ENCODE data around the gene P2RY2. TPM values are rescaled to one million over a fixed set of nuclear protein-coding genes. Genes with fewer than 3 reads are reported as not detected.

Gene P2RY2
- total RNA-seq, 1 experiment from 2014 or later, result 1.0 TPM

DNA sequence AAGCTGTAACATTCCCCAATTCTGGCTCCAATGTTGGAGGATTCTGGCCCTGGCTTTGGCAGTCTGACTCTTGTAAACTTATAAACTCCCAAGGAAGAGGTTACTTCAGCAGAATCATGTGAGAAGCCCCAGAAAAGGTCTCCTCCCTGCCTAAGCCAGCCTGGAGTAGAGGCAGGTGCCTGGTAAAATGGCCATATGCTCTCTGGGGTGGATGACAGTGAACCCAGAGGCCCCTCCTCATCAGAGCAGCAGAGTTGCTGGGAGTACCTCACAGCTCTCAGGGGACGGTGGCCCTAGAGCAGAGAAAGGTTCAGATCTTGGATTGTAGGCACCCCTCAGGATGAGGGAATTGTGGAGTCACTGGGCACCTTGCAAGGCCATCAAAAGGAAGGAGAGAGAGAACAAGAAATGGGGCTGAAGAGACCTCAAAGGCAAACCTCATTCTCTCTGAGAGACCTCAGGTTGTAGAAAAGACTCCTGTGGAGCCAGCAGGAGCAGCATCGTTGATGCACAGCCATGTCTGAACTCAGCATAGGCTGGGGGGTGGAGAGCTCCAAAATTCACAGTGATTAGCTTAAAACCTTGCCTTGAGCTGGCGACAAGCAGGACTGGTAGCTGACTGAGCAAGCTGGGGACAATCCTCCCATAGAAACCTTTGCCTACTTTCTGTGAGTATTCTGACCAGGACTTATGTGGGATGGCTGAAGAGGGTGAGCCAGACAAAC, 49.2 kb downstream of the P2RY2 start:
- intact Hi-C loops (cut with micrococcal nuclease), result no loop called here
- Mint-ChIP-seq H3K27ac (ENCODE audit: low read depth, unreplicated experiment) (no peak overlapping the region), H3K27me3 (ENCODE audit: insufficient read depth, unreplicated experiment) (peaks cover 22% of the 10 kb centered on the region), H3K4me1 (ENCODE audit: insufficient read depth, unreplicated experiment) (peaks cover 6% of the 10 kb centered on the region), H3K9me3 (ENCODE audit: unreplicated experiment) (no peaks in the 10 kb centered on the region), H3K36me3 (ENCODE audit: insufficient read depth, unreplicated experiment) (no peaks in the 10 kb centered on the region), H3K4me3 (ENCODE audit: unreplicated experiment) (no peak overlapping the region)
- POLR2A ChIA-PET, result interaction anchor here (0.5 kb wide), 1 partner anchor 100 kb away, joined by 4 read pairs; no protein-coding TSS in a partner anchor
- no peak for DNase-seq (ENCODE audit: unreplicated experiment)
- TF ChIP-seq, protein P1, sequence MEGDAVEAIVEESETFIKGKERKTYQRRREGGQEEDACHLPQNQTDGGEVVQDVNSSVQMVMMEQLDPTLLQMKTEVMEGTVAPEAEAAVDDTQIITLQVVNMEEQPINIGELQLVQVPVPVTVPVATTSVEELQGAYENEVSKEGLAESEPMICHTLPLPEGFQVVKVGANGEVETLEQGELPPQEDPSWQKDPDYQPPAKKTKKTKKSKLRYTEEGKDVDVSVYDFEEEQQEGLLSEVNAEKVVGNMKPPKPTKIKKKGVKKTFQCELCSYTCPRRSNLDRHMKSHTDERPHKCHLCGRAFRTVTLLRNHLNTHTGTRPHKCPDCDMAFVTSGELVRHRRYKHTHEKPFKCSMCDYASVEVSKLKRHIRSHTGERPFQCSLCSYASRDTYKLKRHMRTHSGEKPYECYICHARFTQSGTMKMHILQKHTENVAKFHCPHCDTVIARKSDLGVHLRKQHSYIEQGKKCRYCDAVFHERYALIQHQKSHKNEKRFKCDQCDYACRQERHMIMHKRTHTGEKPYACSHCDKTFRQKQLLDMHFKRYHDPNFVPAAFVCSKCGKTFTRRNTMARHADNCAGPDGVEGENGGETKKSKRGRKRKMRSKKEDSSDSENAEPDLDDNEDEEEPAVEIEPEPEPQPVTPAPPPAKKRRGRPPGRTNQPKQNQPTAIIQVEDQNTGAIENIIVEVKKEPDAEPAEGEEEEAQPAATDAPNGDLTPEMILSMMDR (IDR thresholded peaks at IDR 0.05; ENCODE audit: unreplicated experiment), result no peak
- BruUV-seq (replicated peaks), result no TSS peak
- CTCF ChIA-PET, result interaction anchor here (0.6 to 1.1 kb wide), 3 partner anchors 34 to 410 kb away, joined by 3 to 9 read pairs (median 6); partner anchors contain the start of gene FCHSD2

DNA sequence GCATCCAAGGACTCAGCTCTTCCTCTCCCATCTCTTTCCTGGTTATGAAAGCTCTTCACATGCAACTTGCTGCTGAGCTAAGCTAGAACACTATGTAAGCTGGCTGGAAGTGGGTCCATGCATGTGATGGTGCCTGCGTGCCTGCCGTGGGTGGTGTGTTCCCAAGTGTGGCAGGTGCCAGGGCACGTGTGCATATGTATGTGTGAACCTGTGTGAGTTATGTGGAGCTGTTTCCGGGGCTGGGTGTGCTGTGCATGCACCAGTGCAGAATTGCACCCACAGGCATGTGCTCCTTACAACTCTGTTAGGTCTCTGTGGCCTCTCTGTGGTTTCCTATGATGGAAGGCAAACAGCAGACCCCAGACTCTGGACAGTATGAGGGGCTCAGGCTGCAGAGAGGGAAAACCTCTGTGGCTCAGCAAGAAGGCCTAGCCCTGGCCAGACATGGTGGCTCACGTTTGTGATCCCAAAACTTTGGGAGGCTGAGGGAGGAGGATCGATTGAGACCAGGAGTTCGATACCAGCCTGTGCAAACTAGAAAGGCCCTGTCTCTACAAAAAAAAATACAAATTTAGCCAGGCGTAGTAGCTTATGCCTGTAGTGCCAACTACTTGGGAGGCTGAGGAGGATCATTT, 49.9 kb downstream of the P2RY2 start:
- ChIA-PET CTCF (interaction anchor here (0.6 to 1.1 kb wide), 2 partner anchors 34 to 411 kb away, joined by 3 to 6 read pairs; no protein-coding TSS in a partner anchor), POLR2A (interaction anchor here (0.5 kb wide), 1 partner anchor 101 kb away, joined by 4 read pairs; no protein-coding TSS in a partner anchor)
- H3K9me3 Mint-ChIP-seq (ENCODE audit: unreplicated experiment), result no peaks in the 10 kb centered on the region
- no peaks in the 10 kb centered on the region for H3K4me1 Mint-ChIP-seq (ENCODE audit: insufficient read depth, unreplicated experiment)
- intact Hi-C loops (cut with micrococcal nuclease), result no loop called here
- TF ChIP-seq, protein P1 (IDR thresholded peaks at IDR 0.05; ENCODE audit: unreplicated experiment), result no peak
- peaks cover 22% of the 10 kb centered on the region for H3K27me3 Mint-ChIP-seq (ENCODE audit: insufficient read depth, unreplicated experiment)
- H3K27ac Mint-ChIP-seq (ENCODE audit: low read depth, unreplicated experiment), result no peak overlapping the region
- H3K36me3 Mint-ChIP-seq (ENCODE audit: insufficient read depth, unreplicated experiment), result no peaks in the 10 kb centered on the region
- DNase-seq (ENCODE audit: unreplicated experiment), result no peak
- no peak overlapping the region for H3K4me3 Mint-ChIP-seq (ENCODE audit: unreplicated experiment)
- no TSS peak for BruUV-seq (replicated peaks)

DNA sequence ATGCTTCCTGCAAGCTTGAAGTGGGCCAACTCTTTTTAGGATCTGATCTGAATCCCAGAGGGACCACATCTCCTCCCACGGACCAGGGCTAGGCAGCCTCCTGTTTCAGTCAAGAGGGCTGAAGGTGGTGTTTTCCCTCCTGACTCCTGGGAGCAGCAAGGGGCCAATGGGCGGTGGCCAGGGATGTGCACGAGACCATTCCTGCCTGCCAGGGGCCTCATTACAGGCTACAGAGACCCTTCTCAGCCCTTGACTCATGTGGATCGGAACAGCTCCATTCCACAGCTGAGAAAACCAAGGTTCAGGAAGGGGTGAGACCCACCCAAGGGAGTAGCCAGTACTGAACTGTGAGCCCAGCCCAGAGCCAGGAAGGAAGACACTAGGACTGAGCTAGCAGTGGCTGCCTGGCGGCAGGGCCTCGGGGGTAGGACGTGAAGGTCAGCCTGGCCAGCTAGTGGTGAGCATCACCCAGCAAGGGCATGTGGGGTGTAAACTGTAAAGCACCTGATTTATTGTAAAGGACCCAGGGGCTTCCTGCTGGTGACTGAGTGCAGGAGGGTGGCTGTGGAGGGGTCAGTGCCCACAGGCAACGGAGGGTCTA, 50.7 kb downstream of the P2RY2 start:
- no peak for DNase-seq (ENCODE audit: unreplicated experiment)
- no peaks in the 10 kb centered on the region for H3K9me3 Mint-ChIP-seq (ENCODE audit: unreplicated experiment)
- H3K4me3 Mint-ChIP-seq (ENCODE audit: unreplicated experiment), result no peak overlapping the region
- TF ChIP-seq, protein P1 (IDR thresholded peaks at IDR 0.05; ENCODE audit: unreplicated experiment), result no peak
- H3K27me3 Mint-ChIP-seq (ENCODE audit: insufficient read depth, unreplicated experiment), result peaks cover 22% of the 10 kb centered on the region
- intact Hi-C loops (cut with micrococcal nuclease), result no loop called here
- no peaks in the 10 kb centered on the region for H3K36me3 Mint-ChIP-seq (ENCODE audit: insufficient read depth, unreplicated experiment)
- BruUV-seq (replicated peaks), result no TSS peak
- CTCF ChIA-PET, result interaction anchor here (0.7 to 1.1 kb wide), 3 partner anchors 24 to 412 kb away, joined by 3 to 6 read pairs (median 4); no protein-coding TSS in a partner anchor
- POLR2A ChIA-PET, result no interaction called here
- no peaks in the 10 kb centered on the region for H3K4me1 Mint-ChIP-seq (ENCODE audit: insufficient read depth, unreplicated experiment)
- H3K27ac Mint-ChIP-seq (ENCODE audit: low read depth, unreplicated experiment), result no peak overlapping the region

DNA sequence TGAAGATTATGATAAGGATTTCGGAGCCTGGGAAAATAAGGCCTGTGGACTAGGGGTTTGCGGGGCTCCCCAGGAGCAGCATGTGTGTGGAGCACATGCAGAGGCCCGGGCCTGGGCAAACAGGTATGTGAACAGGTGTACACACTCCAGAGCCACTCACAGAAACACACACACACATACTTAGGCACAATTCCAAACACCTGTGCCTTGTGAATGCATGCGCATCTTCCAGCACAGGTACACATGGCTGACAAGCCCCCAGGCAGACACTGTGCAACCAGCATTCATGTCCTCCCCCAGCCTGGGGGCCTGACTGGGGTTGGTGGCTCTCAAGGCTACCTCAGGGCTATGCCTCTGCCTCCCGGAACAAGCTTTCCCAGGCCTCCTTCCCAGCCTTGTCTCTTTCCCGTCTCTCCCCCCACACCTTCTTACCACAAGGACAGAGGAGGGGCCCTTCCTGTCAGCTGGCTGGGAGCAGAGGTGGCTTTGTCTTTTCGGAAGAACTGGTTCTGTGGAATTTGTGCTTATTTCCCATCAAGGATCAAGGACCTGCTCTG, 51.5 kb downstream of the P2RY2 start:
- Mint-ChIP-seq H3K27me3 (ENCODE audit: insufficient read depth, unreplicated experiment) (peaks cover 20% of the 10 kb centered on the region), H3K4me1 (ENCODE audit: insufficient read depth, unreplicated experiment) (no peaks in the 10 kb centered on the region), H3K9me3 (ENCODE audit: unreplicated experiment) (no peaks in the 10 kb centered on the region), H3K27ac (ENCODE audit: low read depth, unreplicated experiment) (no peak overlapping the region), H3K4me3 (ENCODE audit: unreplicated experiment) (no peak overlapping the region), H3K36me3 (ENCODE audit: insufficient read depth, unreplicated experiment) (no peaks in the 10 kb centered on the region)
- no TSS peak for BruUV-seq (replicated peaks)
- ChIA-PET POLR2A (no interaction called here), CTCF (interaction anchor here (0.6 to 1.3 kb wide), 3 partner anchors 13 to 182 kb away, joined by 3 to 4 read pairs (median 4); no protein-coding TSS in a partner anchor)
- TF ChIP-seq, protein P1 (IDR thresholded peaks at IDR 0.05; ENCODE audit: unreplicated experiment), result no peak
- intact Hi-C loops (cut with micrococcal nuclease), result no loop called here
- no peak for DNase-seq (ENCODE audit: unreplicated experiment)
